Progenitor cell of endocrine pancreas (in vitro differentiated cells): ENCODE results near the gene ABHD5. TPM values are rescaled to one million over a fixed set of nuclear protein-coding genes. Genes with fewer than 3 reads are reported as not detected.
"Not testable (repeated sequence)": the region's sequence is repeated elsewhere in the genome, so short reads cannot be mapped to it uniquely, and the experiment has no call there.

ENCODE experiments used
- DNase-seq: peaks from one replicate; pipeline ENCODE4 v3.0.0; 2021; ENCODE audit warnings: low spot score; ENCODE audit not compliant: unreplicated experiment
- H3K27ac Mint-ChIP-seq: 2 replicates; pipeline ENCODE4 v1.8.0; 2021; ENCODE audit warnings: mild to moderate bottlenecking, moderate library complexity, mixed read lengths
- H3K27me3 Mint-ChIP-seq: 2 replicates; pipeline ENCODE4 v1.8.0; 2021; ENCODE audit warnings: mixed read lengths
- H3K36me3 Mint-ChIP-seq: 2 replicates; pipeline ENCODE4 v1.8.0; 2022; ENCODE audit warnings: mixed read lengths; ENCODE audit not compliant: insufficient read depth
- H3K4me1 Mint-ChIP-seq: 2 replicates; pipeline ENCODE4 v1.8.0; 2021; ENCODE audit warnings: low read depth, mixed read lengths
- H3K4me3 Mint-ChIP-seq: 2 replicates; pipeline ENCODE4 v1.8.0; 2021; ENCODE audit warnings: low read depth, mild to moderate bottlenecking, moderate library complexity, mixed read lengths
- H3K9me3 Mint-ChIP-seq: 2 replicates; pipeline ENCODE4 v1.8.0; 2021; ENCODE audit warnings: low read depth, mixed read lengths
- total RNA-seq: library from RNA; stranded (reverse); gene quantifications from 2 replicates; pipeline ENCODE4 v1.2.1, GENCODE V29; 2021
- TF ChIP-seq, protein P1 (sequence below): fragments of 200-600 bp; sonication (generic); IDR thresholded peaks from one replicate; pipeline ENCODE4 v1.5.0; 2021; ENCODE audit warnings: antibody characterized with exemption, mild to moderate bottlenecking; ENCODE audit not compliant: unreplicated experiment

Gene ABHD5
- total RNA-seq, 1 donor from 2014 or later: 14.8 TPM

DNA sequence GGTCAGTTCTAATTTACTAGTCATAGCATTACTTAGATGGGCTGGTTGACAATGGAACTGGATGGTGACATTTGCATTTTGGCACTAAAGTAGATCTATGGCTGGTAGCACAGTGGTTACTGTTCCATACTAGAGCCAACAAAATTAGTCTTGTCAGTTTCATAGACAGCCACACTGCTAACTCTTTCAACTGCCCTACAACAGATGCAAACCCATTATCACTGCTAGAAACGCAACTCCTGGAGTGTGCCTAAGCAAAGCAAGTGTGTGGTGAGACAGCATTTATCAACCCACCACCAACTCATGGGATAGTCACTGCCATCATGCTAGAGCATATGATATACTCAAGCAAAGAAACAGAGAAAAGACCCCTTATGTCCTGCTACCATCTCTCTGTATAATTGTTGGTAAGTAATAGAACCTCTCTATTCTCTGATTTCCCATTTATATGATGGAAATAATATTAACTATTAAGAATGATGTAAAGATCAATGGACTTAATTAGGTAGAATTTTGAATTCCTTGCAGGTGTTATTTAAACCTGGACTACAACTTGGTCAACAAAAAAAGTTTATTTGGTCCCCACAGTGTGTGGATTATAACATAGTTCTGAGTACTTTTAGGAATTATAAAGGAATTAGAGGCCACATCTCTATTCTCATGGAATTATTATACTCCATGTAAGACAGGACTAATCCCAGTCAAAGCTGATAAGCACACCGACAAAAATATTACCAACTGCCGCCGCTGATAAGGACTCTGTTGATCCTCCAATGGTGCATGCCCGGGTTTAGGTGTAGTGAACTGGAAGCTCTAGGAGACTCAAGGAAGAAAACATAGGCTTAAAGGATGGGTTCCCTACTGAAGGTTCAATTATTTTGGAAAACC is 19.9 kb upstream of the ABHD5 start:
- TF ChIP-seq, protein P1, sequence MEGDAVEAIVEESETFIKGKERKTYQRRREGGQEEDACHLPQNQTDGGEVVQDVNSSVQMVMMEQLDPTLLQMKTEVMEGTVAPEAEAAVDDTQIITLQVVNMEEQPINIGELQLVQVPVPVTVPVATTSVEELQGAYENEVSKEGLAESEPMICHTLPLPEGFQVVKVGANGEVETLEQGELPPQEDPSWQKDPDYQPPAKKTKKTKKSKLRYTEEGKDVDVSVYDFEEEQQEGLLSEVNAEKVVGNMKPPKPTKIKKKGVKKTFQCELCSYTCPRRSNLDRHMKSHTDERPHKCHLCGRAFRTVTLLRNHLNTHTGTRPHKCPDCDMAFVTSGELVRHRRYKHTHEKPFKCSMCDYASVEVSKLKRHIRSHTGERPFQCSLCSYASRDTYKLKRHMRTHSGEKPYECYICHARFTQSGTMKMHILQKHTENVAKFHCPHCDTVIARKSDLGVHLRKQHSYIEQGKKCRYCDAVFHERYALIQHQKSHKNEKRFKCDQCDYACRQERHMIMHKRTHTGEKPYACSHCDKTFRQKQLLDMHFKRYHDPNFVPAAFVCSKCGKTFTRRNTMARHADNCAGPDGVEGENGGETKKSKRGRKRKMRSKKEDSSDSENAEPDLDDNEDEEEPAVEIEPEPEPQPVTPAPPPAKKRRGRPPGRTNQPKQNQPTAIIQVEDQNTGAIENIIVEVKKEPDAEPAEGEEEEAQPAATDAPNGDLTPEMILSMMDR: no peak
- Mint-ChIP-seq H3K36me3 (no peaks in the 10 kb centered on the region), H3K27ac (no peak overlapping the region), H3K27me3 (no peaks in the 10 kb centered on the region), H3K9me3 (no peaks in the 10 kb centered on the region), H3K4me1 (peaks cover 4% of the 10 kb centered on the region), H3K4me3 (no peak overlapping the region)
- DNase-seq: no peak

DNA sequence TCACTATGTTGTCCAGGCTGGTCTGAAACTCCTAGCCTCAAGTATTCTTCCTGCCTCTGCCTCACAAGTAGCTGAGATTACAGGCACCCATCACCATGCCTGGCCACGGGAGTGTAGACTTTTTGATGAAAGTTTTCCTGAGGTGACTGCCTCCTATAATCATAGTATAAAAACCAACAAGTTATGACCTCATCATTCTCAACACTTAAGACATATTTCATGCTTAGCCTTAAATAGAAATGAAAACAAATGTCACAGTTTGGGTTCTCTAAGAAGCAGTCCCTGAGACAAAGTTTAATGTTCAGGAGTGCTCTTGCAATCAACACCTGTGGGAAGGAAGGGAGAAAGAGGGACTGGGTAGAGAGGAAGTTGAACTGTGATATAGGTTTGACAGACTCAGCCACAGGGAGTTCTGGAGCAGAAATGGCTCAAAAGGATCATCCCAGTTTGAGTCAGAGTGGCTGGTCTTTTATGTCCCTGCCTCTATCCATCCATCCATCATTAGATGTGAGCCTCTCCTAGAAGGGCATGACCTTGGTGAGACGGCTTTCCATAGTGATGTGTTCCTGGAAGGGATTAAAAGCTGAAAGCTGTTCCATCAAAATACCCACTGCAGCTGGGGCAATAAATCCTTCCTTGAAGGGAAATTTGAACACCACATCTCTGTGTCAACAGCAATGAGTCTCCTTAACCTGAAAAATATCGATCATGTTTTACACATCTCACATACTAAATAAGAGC is 16.2 kb upstream of the ABHD5 start:
- no peak overlapping the region for H3K4me3 Mint-ChIP-seq
- peaks cover 3% of the 10 kb centered on the region for H3K9me3 Mint-ChIP-seq
- H3K4me1 Mint-ChIP-seq: no peaks in the 10 kb centered on the region
- H3K27ac Mint-ChIP-seq: no peak overlapping the region
- H3K27me3 Mint-ChIP-seq: no peaks in the 10 kb centered on the region
- TF ChIP-seq, protein P1: no peak
- H3K36me3 Mint-ChIP-seq: peaks cover 9% of the 10 kb centered on the region
- DNase-seq: no peak

DNA sequence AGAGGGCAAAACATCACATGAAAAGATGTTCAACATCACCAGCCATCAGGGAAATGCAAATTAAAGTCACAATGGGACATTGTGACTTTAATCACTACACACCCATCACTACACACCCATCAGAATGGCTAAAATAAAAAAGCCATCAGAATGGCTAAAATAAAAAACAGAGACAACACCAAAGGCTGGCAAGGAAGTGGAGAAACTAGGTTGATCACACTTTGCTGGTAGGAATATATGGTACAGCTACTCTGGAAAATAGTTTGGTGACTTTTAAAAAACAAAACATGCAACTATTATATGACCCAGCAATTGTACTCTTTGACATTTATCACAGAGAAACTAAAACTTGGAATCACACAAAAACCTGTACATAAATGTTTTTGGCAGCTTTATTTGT is 15.1 kb upstream of the ABHD5 start:
- H3K27ac Mint-ChIP-seq: no peak overlapping the region
- H3K36me3 Mint-ChIP-seq: peaks cover 15% of the 10 kb centered on the region
- H3K9me3 Mint-ChIP-seq: peaks cover 7% of the 10 kb centered on the region
- TF ChIP-seq, protein P1: no peak
- no peaks in the 10 kb centered on the region for H3K27me3 Mint-ChIP-seq
- no peak for DNase-seq
- no peaks in the 10 kb centered on the region for H3K4me1 Mint-ChIP-seq
- H3K4me3 Mint-ChIP-seq: no peak overlapping the region

DNA sequence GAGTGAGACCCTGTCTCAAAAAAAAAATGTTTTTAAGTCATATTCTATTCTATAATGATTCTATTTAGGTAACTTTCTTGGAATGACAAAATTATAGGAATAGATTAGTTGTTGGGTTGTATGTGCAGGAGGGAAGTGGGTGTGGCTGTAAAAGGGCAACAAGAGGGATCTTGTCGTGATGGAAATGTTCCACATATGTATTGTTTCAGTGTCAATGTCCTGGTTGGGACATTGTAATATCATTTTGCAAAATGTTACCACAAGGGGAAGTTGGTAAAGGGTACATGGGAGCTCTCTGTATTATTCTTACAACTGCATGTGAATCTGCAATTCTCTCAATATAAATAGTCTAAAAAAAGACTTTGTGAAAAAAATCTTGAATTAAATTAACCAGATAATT is 14.3 kb upstream of the ABHD5 start:
- Mint-ChIP-seq H3K27me3 (no peaks in the 10 kb centered on the region), H3K4me1 (no peaks in the 10 kb centered on the region), H3K36me3 (peaks cover 17% of the 10 kb centered on the region), H3K9me3 (peaks cover 7% of the 10 kb centered on the region), H3K27ac (no peak overlapping the region), H3K4me3 (no peak overlapping the region)
- TF ChIP-seq, protein P1: no peak
- DNase-seq: no peak

DNA sequence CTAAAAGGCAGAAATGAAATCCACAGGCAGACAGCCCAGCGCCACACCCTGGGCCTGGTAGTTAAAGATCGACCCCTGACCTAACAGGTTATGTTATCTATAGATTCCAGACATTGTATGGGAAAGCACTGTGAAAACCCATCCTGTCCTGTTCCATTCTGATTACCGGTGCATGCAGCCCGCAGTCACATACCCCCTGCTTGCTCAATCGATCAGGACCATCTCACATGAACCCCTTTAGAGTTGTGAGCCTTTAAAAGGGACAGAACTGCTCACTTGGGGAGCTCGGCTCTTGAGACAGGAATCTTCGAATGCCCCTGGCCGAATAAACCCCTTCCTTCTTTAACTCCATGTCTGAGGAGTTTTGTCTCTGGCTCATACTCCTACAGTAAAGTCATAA is 12.4 kb upstream of the ABHD5 start:
- not testable (repeated sequence) for H3K4me3 Mint-ChIP-seq, H3K4me1 Mint-ChIP-seq, H3K27ac Mint-ChIP-seq, H3K27me3 Mint-ChIP-seq, DNase-seq
- Mint-ChIP-seq H3K36me3 (peaks cover 23% of the 10 kb centered on the region), H3K9me3 (peaks cover 11% of the 10 kb centered on the region)

DNA sequence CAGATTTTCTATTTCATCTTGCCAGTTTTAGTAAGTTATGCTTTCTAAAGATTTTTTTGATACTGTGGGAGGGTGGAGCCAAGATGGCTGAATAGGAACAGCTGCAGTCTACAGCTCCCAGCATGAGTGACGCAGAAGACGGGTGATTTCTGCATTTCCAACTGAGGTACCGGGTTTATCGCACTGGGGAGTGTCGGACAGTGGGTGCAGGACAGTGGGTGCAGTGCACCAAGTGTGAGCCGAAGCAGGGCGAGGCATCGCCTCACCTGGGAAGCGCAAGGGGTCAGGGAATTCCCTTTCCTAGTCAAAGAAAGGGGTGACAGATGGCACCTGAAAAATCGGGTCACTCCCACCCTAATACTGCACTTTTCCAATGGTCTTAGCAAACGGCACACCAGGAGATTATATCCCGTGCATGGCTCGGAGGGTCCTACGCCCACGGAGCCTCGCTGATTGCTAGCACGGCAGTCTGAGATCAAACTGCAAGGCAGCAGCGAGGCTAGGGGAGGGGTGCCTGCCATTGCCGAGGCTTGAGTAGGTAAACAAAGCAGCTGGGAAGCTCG is 11.8 kb upstream of the ABHD5 start:
- not testable (repeated sequence) for DNase-seq, H3K4me1 Mint-ChIP-seq, H3K4me3 Mint-ChIP-seq, H3K27ac Mint-ChIP-seq, H3K27me3 Mint-ChIP-seq
- Mint-ChIP-seq H3K36me3 (peaks cover 23% of the 10 kb centered on the region), H3K9me3 (peaks cover 13% of the 10 kb centered on the region)

DNA sequence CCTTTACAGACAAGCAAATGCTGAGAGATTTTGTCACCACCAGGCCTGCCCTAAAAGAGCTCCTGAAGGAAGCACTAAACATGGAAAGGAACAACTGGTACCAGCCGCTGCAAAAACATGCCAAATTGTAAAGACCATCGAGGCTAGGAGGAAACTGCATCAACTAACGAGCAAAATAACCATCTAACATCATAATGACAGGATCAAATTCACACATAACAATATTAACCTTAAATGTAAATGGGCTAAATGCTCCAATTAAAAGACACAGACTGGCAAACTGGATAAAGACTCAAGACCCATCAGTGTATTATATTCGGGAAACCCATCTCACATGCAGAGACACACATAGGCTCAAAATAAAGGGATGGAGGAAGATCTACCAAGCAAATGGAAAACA is 9.9 kb upstream of the ABHD5 start:
- peaks cover 16% of the 10 kb centered on the region for H3K9me3 Mint-ChIP-seq
- not testable (repeated sequence) for DNase-seq

More for the DNA sequence above, 9.9 kb upstream of the ABHD5 start:
- H3K36me3 Mint-ChIP-seq: peaks cover 27% of the 10 kb centered on the region
- not testable (repeated sequence) for H3K27ac Mint-ChIP-seq, H3K27me3 Mint-ChIP-seq, H3K4me3 Mint-ChIP-seq, H3K4me1 Mint-ChIP-seq
